ENCODE data around the gene NINJ1. TPM values are rescaled to one million over a fixed set of nuclear protein-coding genes. Genes with fewer than 3 reads are reported as not detected.

NINJ1 gene
- total RNA-seq, 1 experiment from 2014 or later = 26.7 TPM

GRCh38 chr9:93077367-93077766 lies 56.7 kb downstream of the NINJ1 start:
- in situ Hi-C loops (cut with HindIII; ENCODE audit: low pct_unique_long_range_greater_than_20kb, low sequenced_read_pairs) = no loop called here
- ATAC-seq (no peak), DNase-seq (ENCODE audit: low read depth, low spot score) (no peak)
- BruUV-seq (replicated peaks) = no TSS peak
- Histone ChIP-seq H3K27ac (ENCODE audit: low read length) (no peak overlapping the region), H3K36me3 (ENCODE audit: control insufficient read depth, insufficient read depth, low read length) (no peaks in the 10 kb centered on the region), H3K4me3 (ENCODE audit: low read depth in 2 of 2, low read length in 2 of 2) (no peak overlapping the region), H3K9me3 (ENCODE audit: control insufficient read depth, insufficient read depth, low read depth, low read length) (no peaks in the 10 kb centered on the region), H3K4me1 (ENCODE audit: control insufficient read depth, insufficient read depth, low read length) (0 out of 2 replicates have a peak, but pooled peaks cover 2% of the 10 kb centered on the region), H3K27me3 (ENCODE audit: control insufficient read depth, insufficient read depth, low read length) (no peaks in the 10 kb centered on the region)
- intact Hi-C loops (cut with micrococcal nuclease; ENCODE audit: unreplicated experiment) = no loop called here
- TF ChIP-seq POLR2AphosphoS5 (IDR thresholded peaks at IDR 0.05; ENCODE audit: low read depth, low read length) (no peak), REST (IDR thresholded peaks at IDR 0.05; ENCODE audit: insufficient read depth in 1 of 2, low read depth in 2 of 2, low read length in 1 of 2) (no peak), CTCF (IDR thresholded peaks at IDR 0.05) (no peak), SIN3A (IDR thresholded peaks at IDR 0.05; ENCODE audit: borderline replicate concordance, insufficient read depth, low read depth, low read length) (no peak), TCF7L2 (IDR thresholded peaks at IDR 0.05; ENCODE audit: low read depth, low read length) (no peak)
- POLR2A ChIA-PET = no interaction called here
- CTCF ChIA-PET = no interaction called here

- intact Hi-C loops (cut with micrococcal nuclease; ENCODE audit: unreplicated experiment) (no loop called here), in situ Hi-C loops (cut with HindIII; ENCODE audit: low pct_unique_long_range_greater_than_20kb, low sequenced_read_pairs) (no loop called here)
- no peak for ATAC-seq
- H3K9me3 ChIP-seq (ENCODE audit: control insufficient read depth, insufficient read depth, low read depth, low read length) = no peaks in the 10 kb centered on the region
- no peak for DNase-seq (ENCODE audit: low read depth, low spot score)
- no peak overlapping the region for H3K27ac ChIP-seq (ENCODE audit: low read length)
- no peaks in the 10 kb centered on the region for H3K27me3 ChIP-seq (ENCODE audit: control insufficient read depth, insufficient read depth, low read length)
- CTCF ChIA-PET = no interaction called here
- H3K4me1 ChIP-seq (ENCODE audit: control insufficient read depth, insufficient read depth, low read length) = 0 out of 2 replicates have a peak, but pooled peaks cover 2% of the 10 kb centered on the region
- TF ChIP-seq POLR2AphosphoS5 (IDR thresholded peaks at IDR 0.05; ENCODE audit: low read depth, low read length) (no peak), REST (IDR thresholded peaks at IDR 0.05; ENCODE audit: insufficient read depth in 1 of 2, low read depth in 2 of 2, low read length in 1 of 2) (no peak), TCF7L2 (IDR thresholded peaks at IDR 0.05; ENCODE audit: low read depth, low read length) (no peak), SIN3A (IDR thresholded peaks at IDR 0.05; ENCODE audit: borderline replicate concordance, insufficient read depth, low read depth, low read length) (no peak), CTCF (IDR thresholded peaks at IDR 0.05) (no peak)
- no TSS peak for BruUV-seq (replicated peaks)
- H3K36me3 ChIP-seq (ENCODE audit: control insufficient read depth, insufficient read depth, low read length) = no peaks in the 10 kb centered on the region
- no peak overlapping the region for H3K4me3 ChIP-seq (ENCODE audit: low read depth in 2 of 2, low read length in 2 of 2)
- POLR2A ChIA-PET = no interaction called here
Measured at GRCh38 chr9:93076792-93077128, 57.3 kb downstream of the NINJ1 start.
